GM18499 (cell line): ENCODE measurements around the gene EPB41.

Source experiments
- ATAC-seq: cut with Tn5 transposase; IDR thresholded peaks from one replicate; pipeline ENCODE4 v1.9.1; 2021; ENCODE audit warnings: moderate number of reproducible peaks; ENCODE audit not compliant: insufficient read depth, unreplicated experiment

EPB41 gene

GRCh38 chr1:28890435-28890834 is 23.9 kb upstream of the EPB41 start:
- no peak for ATAC-seq

GRCh38 chr1:28890836-28891235 is 23.5 kb upstream of the EPB41 start:
- ATAC-seq, result no peak

- ATAC-seq, result no peak
These were observed 23.1 kb upstream of the EPB41 start for GRCh38 chr1:28891256-28891655.

GRCh38 chr1:28893403-28894102 is 20.8 kb upstream of the EPB41 start:
- no peak for ATAC-seq

- ATAC-seq, result no peak
These were observed 19.6 kb upstream of the EPB41 start for GRCh38 chr1:28894785-28895184.

- no peak for ATAC-seq
These were observed 18.3 kb upstream of the EPB41 start for GRCh38 chr1:28895896-28896608.

- no peak for ATAC-seq
These were observed 17.8 kb upstream of the EPB41 start for GRCh38 chr1:28896609-28896986.

GRCh38 chr1:28897789-28898188 is 16.6 kb upstream of the EPB41 start:
- no peak for ATAC-seq

- ATAC-seq, result no peak
These were observed 15.9 kb upstream of the EPB41 start for GRCh38 chr1:28898405-28898881.

GRCh38 chr1:28899267-28899666 is 15.1 kb upstream of the EPB41 start:
- no peak for ATAC-seq

- ATAC-seq, result no peak
These were observed 13.8 kb upstream of the EPB41 start for GRCh38 chr1:28900562-28900961.

- ATAC-seq, result no peak
These were observed 11.6 kb upstream of the EPB41 start for GRCh38 chr1:28902738-28903137.

- no peak for ATAC-seq
These were observed 8.3 kb upstream of the EPB41 start for GRCh38 chr1:28905921-28906666.

- ATAC-seq, result no peak
These were observed 5.2 kb upstream of the EPB41 start for GRCh38 chr1:28909198-28909597.

GRCh38 chr1:28910379-28911115 is 3.8 kb upstream of the EPB41 start:
- no peak for ATAC-seq

- no peak for ATAC-seq
These were observed 562 bp upstream of the EPB41 start for GRCh38 chr1:28913786-28914227.

GRCh38 chr1:28915031-28915895 is 894 bp downstream of the EPB41 start:
- no peak for ATAC-seq

GRCh38 chr1:28917757-28918118 is 3.4 kb downstream of the EPB41 start:
- no peak for ATAC-seq

- ATAC-seq, result no peak
These were observed 7.0 kb downstream of the EPB41 start for GRCh38 chr1:28921286-28921869.
